ENCODE results near the gene PAAF1.
"Not testable (repeated sequence)": the region's sequence is repeated elsewhere in the genome, so short reads cannot be mapped to it uniquely, and the experiment has no call there.

PAAF1 gene

GRCh38 chr11:73878771-73879170 lies 2.0 kb downstream of the PAAF1 start:
- DNase-seq (ENCODE audit: low read depth in 2 of 2), result no peak
- H3K4me3 ChIP-seq (replicated peaks in 1 of 2; ENCODE audit: low read depth in 2 of 2, low read length in 2 of 2), result no peak overlapping the region
- TF ChIP-seq CTCF (IDR thresholded peaks at IDR 0.05; ENCODE audit: low read depth, low read length), result no peak

- not testable (repeated sequence) for DNase-seq (ENCODE audit: low read depth in 2 of 2); H3K4me3 ChIP-seq (replicated peaks in 1 of 2; ENCODE audit: low read depth in 2 of 2, low read length in 2 of 2)
Observed at GRCh38 chr11:73880449-73880848, 3.6 kb downstream of the PAAF1 start.

- DNase-seq (ENCODE audit: low read depth in 2 of 2), result no peak
- H3K4me3 ChIP-seq (replicated peaks in 1 of 2; ENCODE audit: low read depth in 2 of 2, low read length in 2 of 2), result no peak overlapping the region
- no peak for TF ChIP-seq CTCF (IDR thresholded peaks at IDR 0.05; ENCODE audit: low read depth, low read length)
Observed at GRCh38 chr11:73883856-73884255, 7.1 kb downstream of the PAAF1 start.

GRCh38 chr11:73888244-73888643 lies 11.4 kb downstream of the PAAF1 start:
- TF ChIP-seq CTCF (IDR thresholded peaks at IDR 0.05; ENCODE audit: low read depth, low read length), result no peak
- DNase-seq (ENCODE audit: low read depth in 2 of 2), result no peak
- H3K4me3 ChIP-seq (replicated peaks in 1 of 2; ENCODE audit: low read depth in 2 of 2, low read length in 2 of 2), result no peak overlapping the region

- no peak for TF ChIP-seq CTCF (IDR thresholded peaks at IDR 0.05; ENCODE audit: low read depth, low read length)
- DNase-seq (ENCODE audit: low read depth in 2 of 2), result peak; percentile 18 to 21
Observed at GRCh38 chr11:73889019-73889418, 12.2 kb downstream of the PAAF1 start.

GRCh38 chr11:73889536-73889935 lies 12.7 kb downstream of the PAAF1 start:
- DNase-seq (ENCODE audit: low read depth in 2 of 2), result no peak
- no peak overlapping the region for H3K4me3 ChIP-seq (replicated peaks in 1 of 2; ENCODE audit: low read depth in 2 of 2, low read length in 2 of 2)
- no peak for TF ChIP-seq CTCF (IDR thresholded peaks at IDR 0.05; ENCODE audit: low read depth, low read length)

More at GRCh38 chr11:73889019-73889418, 12.2 kb downstream of the PAAF1 start:
- no peak overlapping the region for H3K4me3 ChIP-seq (replicated peaks in 1 of 2; ENCODE audit: low read depth in 2 of 2, low read length in 2 of 2)

- H3K4me3 ChIP-seq (replicated peaks in 1 of 2; ENCODE audit: low read depth in 2 of 2, low read length in 2 of 2), result no peak overlapping the region
- no peak for TF ChIP-seq CTCF (IDR thresholded peaks at IDR 0.05; ENCODE audit: low read depth, low read length)
- DNase-seq (ENCODE audit: low read depth in 2 of 2), result no peak
Observed at GRCh38 chr11:73893041-73893440, 16.2 kb downstream of the PAAF1 start.

Data from cardiac fibroblast (primary cell).